ENCODE results near the gene SMTNL1.
"Not testable (repeated sequence)": the region's sequence is repeated elsewhere in the genome, so short reads cannot be mapped to it uniquely, and the experiment has no call there.

Gene SMTNL1

DNA sequence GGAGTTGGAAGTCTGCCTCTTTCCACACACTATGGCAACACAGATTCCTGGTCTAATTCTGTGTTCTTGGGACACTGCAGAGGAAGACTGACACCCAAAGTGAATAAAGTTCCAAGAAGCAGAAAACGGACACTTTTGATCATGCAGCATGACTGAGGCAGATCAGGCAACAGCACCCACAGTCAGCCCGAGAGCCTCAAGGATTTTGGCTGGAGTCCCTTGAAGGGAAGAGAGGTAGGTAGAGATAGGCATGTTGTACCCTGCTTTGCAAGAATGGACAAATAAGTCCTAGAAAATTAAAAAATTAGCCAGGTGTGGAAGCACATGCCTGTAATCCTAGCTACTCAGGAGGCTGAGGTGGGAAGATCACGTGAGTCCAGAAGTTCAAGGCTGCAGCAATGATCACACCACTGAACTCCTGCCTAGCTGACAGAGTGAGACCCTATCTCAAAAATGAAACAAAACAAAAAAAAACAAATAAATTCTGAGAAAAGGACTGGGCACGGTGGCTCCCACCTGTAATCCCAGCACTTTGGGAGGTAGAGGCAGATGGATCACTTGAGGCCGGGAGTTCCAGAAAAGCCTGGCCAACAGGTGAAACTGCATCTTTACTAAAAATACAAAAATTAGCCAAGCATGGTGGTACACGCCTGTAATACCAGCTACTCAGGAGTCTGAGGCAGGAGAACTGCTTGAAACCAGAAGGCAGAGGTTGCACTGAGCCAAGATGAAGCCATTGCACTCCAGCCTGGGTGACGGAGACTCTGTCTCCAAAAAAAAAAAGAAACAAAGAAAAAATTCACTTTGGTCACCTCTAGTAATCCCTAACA is 28.8 kb upstream of the SMTNL1 start:
- no peak for DNase-seq

DNA sequence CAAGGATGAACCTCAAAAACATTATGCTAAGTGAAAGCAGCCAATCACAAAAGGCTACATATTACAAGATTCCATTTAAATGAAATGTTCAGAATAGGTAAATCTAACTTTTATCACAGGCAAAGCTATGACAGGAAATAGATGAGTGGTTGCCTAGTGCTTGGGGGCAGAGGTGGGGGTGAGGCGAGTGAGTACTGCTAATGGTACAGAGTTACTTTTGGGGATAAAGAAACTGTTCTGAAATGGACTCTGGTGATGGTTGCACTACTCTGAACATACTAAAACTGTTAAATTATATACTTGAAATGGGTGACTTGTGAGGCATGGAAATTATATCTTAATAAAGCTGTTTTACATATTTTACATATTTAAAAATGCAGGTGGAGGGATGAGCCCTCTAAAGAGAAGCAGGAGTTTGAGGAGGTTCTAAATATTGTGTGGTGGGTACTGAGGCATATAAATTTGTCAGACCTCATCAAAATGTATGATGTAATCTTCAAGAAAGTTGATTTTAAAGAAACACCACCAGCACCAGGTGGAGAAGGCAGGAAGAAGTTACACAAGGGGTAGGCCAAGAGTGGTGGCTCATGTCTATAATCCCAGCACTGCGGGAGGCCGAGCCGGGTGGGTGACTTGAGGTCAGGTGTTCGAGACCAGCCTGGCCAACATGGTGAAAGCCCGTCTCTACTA is 25.5 kb upstream of the SMTNL1 start:
- no peak for DNase-seq

DNA sequence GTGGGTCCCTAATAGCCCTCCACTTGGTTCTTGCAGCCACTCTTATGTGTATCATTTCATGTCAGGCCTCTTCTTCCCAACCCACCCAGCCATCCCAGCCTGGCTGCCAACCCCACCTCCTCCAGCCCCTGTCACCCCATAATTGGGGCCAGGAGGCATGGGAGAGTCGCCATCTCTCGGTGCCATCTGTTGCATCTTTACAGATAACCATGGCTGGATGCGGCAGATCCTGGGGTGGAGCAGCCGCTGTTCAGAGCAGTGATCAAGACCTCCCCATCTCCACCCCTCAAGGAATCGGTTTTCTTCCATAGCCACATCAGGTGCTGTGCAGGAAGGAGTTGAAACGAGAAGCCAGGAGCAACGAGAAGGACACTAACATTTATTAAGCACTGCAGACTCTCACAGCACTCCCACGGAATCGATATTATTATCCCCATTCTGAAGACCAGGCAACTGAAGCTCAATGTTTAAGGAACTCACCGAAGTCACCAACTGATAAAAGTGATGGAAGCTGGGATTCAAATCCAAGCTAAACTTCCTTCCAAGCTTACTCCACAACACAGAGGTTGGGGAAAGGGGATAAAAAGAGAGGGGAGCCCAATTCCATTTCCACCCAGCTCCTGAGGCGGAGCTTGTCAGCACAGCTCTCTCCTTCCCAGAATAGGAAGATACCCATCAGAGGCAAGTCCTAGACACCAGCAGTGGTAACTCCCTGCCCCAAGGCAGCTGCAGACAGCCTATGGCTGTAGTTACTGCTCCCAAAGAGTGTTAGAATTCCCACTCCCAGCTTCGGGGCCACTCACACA is 24.5 kb upstream of the SMTNL1 start:
- DNase-seq: peak in 1 of 56 donors; percentile 4

DNA sequence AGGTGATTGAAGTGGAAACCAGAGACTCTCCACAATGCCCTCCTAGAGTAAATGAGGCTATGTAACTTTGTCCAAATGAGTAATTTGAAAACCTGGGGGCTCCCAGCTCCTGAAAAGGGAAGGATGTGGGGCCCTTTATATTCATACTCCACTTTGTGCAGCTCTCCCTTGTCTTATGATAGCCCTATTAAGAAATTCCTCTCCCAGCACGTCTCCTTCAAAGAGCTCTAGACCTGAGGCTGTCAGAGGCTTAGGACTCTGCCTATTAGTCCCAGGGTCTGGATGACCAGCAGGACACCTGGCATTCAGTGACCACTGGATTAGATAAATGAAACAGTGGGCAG is 24.0 kb upstream of the SMTNL1 start:
- DNase-seq: no peak

DNA sequence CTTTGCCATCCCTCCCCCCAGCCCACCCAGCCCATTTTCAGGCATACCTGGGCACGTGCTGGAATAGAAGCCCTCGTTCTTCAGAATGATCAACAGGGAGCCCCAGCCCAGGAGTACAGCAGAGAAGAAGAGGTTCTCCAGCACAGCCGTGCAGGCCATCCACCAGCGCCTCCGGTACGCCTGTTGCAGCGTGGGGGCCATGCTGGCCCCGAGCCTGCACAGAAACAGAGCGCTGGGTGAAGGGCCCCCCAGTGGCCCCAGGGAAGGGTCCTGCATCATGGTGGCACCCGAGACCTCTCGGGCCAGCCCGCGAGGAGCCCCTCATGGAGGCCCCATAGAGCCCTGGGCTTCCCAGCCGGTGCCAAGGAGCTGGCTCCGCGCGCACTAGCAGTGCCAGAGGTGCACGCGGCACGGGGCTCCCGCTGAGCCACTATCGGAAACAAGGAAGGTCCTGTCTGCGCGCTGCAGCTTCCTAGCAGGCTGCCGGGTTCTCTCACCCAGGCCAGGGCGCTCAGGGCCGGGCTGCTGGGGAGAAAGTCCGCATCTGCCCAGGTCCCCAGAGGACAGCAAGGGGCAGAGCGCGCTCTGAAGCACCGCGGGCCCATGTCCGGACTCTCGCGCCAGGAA is 23.4 kb upstream of the SMTNL1 start:
- DNase-seq: peak in 13 of 56 donors; percentile 9 to 41 (median 17)

DNA sequence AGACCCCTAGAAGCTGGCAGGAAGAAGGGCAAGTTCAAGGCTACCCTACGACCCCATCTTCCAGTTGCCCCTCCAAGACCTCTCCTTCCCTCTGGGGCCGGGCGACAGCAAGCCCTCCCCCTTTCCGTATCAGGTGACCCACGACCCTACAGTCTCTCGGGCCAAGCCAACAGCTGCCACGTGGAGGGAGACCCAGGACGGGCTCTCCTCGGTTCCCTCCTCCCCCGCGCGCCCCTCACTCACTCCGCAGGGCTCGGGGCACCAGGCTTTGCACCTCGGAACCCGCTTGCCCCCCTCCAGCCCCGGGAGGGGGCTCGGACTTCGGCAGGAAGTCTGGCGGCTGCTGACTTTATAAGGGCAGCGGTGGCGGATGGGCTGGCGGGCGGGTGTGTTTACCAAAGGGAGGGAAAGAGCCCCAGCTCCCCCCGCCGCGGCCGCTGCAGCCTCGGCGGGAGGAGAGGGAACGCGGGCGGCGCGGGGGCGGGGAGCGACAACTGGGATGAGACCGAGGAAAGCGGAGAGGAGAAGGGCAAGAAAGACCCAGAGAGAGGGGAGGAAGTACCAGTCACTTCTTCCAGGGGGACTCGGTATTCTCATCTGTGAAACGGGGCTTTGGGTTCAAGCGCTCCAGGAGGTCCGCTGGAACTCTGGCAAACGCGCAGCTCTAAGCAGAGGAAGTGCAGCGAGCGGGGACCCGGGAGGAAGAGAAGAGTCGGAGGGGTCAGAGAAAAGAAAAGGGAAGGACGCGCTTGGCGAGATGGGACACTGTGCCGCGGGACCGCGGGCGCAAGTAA is 22.7 kb upstream of the SMTNL1 start:
- DNase-seq: peak in 9 of 56 donors; percentile 6 to 45 (median 26)

DNA sequence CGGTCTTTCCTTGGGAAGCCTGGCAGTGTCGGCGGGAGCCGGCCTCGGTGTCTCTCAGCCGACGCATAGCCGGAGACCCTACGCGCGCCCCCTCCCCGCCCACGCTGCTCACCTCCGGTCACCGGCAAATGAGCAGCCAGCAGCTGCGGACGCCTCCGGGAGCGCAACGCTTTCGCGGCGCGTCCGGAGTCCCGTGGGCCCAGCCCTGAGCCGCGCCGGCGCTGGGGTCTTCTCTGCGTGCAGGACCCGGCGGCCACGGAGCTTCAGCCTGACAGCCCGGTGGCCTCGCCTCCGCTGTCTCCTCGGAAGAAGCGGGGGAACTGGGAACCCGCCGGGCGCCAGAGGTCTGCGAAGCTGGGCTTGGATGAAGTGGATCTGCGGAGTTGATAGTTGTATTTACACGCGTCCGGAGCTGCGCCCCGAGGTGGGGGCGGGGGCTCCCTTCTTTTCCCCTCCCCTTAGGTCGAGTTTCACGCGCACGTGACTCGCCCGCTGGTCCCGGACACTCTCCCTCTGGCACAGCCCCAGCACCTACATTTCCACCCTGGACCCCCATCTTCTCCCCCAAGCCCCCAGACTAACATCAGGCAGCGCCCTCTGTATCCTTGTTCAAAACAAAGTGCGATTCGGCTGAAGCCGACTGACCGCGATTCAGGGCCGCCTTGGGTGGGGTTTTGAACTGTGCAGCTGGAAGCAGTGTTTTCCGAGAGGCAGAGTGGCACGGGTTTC is 21.9 kb upstream of the SMTNL1 start, which contains the start of gene SLC43A1:
TSS of gene SLC43A1 (minus strand) at position 371 of the 729 bp plus-strand sequence. CDS start 1,591 bp downstream, outside the sequence.
- DNase-seq: peak in 9 of 56 donors; percentile 5 to 34 (median 14)

DNA sequence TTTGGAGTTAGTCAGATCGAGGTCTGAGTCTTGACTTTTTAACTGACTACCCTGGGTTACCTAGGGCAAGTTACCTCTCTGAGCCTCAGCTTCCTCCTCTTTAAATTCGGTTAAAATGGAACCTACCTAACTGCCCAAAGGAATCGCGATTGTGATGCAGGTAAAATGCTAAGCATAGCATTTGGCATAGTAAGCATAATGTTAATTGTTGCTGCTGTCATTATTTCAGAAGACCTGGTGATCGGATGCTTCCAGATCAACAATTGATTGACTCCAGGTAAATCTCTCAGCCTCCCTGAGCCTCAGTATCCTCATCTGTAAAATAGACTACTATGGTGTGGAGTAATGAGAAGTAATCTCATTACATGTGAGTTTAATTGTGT is 21.3 kb upstream of the SMTNL1 start:
- DNase-seq: no peak

DNA sequence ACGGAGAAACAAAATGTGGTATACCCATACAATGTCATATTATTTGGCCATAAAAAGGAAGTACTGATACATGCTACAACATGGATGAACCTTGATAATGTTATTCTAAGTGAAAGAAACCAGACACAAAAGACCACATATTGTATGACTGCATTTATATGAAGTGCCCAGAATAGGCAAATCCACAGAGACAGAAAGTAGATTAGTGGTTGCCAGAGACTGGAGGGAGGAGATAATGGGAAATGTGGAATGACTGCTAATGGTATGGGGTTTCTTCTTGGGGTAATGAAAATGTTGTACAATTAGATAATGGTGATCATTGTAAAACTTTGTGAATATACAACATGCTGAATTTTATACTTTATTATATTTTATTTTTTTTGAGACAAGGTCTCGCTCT is 16.3 kb upstream of the SMTNL1 start:
- no peak for DNase-seq

DNA sequence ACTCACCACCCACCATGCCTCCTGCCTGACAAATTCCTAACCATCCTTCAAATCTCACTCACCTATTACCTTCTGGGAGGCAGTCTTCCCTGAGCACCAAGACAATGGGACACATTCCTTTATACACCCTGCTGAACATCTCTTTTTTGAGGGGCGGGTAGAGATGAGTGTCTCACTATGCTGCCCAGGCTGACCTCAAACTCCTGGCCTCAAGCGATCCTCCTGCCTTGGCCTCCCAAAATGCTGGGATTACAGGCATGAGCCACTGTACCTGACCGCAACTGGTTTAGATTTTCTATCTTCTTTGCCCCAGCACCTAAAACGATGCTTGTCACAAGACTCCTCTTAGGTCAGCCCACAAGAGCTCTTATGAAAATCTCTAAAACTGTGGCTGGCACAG is 14.0 kb upstream of the SMTNL1 start:
- no peak for DNase-seq

DNA sequence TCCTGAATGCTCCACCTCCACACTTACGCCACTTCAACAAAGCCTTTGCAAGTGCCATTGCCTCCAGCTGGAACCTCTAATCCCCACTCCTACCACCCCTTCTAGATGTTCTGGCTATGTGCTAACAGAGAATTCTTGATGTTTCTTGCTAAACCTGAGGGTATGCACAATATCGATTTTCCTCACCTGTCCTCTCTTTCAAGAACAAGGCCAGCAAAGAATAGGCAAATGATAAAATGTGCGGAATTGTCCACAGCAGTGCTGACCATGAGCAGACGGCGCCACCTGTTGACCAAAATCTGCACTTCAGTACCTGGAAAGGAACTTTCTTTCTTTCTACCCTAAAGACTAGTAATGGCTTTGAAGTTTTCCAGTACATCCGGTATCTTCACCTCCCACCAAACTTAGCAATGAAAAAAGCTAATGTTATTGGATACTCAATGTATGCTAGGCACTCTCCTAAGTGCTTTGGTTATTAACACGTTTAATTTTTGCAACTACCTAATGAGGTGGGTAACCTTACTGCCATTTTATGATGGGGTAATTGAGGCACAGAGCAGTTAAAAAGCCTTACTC is 10.3 kb upstream of the SMTNL1 start:
- DNase-seq: peak in 42 of 56 donors; percentile 2 to 85 (median 34)

DNA sequence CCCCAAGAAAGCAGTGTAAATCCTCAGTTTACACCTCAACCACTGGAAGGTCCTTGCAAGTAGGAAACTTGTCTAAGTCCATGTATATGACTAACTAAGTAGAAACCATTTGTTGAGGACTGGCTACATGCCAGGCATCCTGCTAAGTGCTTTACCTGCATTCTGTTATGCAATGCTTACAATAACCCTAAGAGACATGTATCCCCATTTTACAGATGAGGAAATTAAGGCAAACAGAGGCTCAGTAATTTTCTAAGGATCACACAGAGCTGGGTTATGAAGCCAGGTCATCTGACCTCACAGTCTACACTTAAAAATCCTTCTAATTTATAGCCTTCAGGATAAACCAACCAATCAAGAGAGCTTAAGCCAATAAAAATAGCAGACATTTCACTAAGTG is 8.4 kb upstream of the SMTNL1 start:
- no peak for DNase-seq

DNA sequence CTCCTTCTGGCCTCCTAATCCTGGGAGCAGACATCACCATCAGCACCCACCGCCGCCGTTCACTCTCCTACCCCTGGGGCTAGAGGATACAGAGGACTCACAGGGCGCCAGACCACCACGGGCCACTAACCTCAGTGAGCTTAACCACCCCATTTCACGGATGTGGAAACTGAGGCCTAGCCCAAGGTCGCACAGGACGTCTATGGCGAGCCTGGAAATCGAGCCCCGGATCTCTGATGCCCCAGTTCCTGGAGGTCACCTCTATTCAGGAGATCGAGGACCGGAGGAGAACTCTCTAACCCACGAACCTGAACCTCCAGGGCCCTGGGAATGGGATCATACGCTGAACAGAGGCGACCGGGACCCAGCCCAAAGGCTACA is 7.2 kb upstream of the SMTNL1 start:
- DNase-seq: no peak

DNA sequence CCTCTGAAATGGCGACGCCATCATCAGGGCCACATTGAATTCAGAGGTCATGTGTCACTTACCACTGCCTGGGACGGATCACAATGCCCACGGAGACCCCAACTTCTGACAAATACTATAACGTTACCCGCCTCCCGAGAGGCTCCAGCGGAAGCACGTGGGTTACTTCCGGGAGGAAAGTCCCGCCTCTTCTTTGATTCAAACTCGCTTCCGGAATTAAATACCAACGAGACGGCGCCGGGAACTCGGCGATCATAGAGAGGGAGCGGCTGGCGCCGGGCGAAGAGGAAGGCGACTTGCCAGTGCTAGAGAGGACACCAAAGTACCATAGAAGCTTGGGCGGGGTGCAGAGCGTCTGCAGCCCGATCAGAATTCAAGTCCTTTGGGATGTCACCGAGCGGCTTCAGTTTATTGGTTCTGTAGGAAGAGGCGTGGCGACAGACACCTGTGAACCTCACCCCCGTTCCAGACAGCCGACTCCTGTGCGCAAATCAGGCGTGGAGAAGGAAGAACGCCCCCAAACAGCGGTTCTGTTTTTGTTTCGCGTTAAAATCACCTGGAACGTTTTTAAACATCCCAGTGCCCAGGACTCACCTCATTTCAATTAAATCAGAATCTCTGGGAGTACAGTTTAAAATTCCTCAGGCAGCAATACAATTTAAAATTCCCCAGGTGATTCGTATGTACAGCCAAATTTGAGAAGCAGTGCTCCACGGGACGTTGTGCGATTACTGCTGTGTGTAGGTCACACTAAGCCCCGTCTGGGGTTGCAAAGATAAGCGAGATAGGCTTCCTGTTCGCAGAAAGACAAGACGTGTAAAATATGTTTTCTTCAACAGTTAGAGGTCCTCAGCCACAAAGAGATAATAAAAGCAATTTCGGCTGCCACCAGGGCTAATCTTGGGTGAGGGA is 6.5 kb upstream of the SMTNL1 start, which contains the start of gene TIMM10:
TSS of gene TIMM10 (minus strand) at position 159 of the 912 bp plus-strand sequence. CDS start 565 bp downstream, outside the sequence.
- peak; percentile 22 to 99 (median 94) for DNase-seq

DNA sequence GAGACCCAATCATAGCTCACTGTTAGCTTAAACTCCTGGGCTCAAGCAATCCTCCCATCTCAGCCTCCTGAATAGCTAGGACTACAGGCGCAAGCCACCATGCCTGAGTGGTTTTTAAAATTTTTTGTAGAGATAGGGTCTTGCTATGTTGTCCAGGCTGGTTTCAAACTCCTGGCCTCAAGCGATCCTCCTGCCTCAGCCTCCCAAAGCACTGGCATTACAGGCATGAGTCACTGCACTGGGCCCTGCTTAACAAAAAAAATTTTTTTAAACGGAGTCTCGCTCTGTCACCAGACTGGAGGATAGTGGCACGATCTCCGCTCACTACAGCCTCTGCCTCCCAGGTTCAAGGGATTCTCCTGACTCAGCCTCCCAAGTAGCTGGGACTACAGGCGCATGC is 2.9 kb upstream of the SMTNL1 start:
- not testable (repeated sequence) for DNase-seq

DNA sequence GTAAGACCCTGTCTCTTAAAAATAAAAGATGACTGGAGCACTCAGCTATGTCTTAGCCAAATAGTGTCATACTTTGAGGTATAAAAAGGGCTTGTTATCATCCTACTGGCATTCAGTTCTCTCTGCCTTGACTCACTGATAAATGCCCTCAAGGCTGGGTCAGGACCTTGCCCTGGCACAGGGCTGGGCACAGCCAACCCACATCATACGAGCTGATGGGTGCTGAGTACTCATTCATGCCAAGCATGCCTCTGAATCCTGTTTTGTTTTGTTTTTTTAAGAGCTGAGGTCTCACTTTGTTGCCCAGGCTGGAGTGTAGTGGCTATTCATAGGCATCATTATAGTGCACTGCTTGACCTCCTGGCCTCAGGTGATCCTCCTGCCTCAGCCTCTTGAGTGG is 1.9 kb downstream of the SMTNL1 start:
- DNase-seq: no peak

DNA sequence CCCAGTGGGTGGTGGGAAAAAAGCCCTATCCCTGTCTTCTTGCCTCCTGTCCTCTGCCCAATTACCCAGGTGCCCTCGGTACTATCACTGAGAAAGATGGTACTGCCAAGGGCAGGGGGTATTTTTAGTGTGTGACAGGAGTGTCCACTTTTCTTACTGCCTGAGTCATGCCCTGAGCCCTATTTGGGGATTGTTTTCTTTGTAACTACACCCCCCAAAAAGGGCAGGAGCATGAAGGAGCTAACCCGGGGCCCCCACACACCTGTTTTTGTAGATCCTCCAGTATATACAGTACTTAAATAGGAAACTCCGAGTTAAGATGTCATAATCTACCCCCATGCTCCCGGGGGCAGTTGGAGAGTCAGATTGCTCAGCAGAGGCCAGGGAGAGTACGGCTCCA is 3.8 kb downstream of the SMTNL1 start:
- DNase-seq: no peak

DNA sequence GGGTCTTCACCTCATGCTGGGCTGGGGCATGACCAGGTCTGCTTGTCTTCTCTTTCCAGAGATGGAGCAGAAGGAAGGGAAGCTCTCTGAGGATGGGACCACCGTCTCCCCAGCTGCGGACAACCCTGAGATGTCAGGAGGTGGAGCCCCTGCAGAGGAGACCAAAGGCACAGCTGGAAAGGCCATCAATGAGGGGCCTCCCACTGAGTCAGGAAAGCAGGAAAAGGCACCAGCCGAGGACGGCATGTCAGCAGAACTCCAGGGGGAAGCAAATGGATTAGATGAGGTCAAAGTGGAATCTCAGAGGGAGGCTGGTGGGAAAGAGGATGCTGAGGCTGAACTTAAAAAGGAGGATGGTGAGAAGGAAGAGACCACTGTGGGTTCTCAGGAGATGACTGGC is 5.2 kb downstream of the SMTNL1 start:
- DNase-seq: no peak
